Measurements from ENCODE around the gene GPR160. TPM values are rescaled to one million over a fixed set of nuclear protein-coding genes. Genes with fewer than 3 reads are reported as not detected.

The GPR160 gene
- total and polyA plus RNA-seq, 2 of the 13 experiments (the other 11 are each of a cell fraction or from before 2014, with no cell fraction given): 12.1 to 23.2 TPM

DNA sequence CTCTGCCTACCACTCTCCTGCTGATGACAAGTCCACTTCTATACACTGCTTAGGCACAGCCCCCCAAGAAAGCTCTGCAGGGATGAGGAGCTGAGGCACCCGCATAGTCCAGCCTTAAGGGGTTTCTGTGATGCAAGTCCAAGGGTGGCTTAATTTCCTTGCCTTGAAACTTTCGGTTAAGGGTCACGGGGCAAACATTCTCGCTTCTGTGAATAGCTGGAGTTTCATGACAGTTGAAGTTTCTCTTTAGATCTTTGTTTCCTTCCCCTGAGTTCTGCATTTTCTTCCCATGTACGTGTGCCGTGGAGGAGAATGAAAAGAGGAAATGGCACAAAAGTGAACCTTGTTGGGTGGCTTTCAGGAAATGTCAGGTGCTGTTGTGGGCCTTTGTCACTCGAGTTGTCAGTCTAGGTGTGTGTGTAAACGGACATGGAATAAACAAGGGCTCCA, 7.0 kb downstream of the GPR160 start:
- TF ChIP-seq AHR (CRISPR knock-in tag; IDR thresholded peaks at IDR 0.05) (no peak), SNRNP70 (IDR thresholded peaks at IDR 0.05; ENCODE audit: low read depth, low read length) (no peak), ZNF441 (CRISPR knock-in tag; IDR thresholded peaks at IDR 0.05; ENCODE audit: borderline replicate concordance) (no peak), REPIN1 (CRISPR knock-in tag; IDR thresholded peaks at IDR 0.05; ENCODE audit: borderline replicate concordance, low read depth) (no peak)
- ChIA-PET POLR2A (interaction anchor here (1.0 kb wide), 1 partner anchor 33 kb away, joined by 6 read pairs; no protein-coding TSS in a partner anchor), CTCF (ENCODE audit: low intra/inter-chr PET ratio, low total read pairs) (no interaction called here)
- intact Hi-C loops (cut with micrococcal nuclease; ENCODE audit: unreplicated experiment): no loop called here
- no peaks in the 10 kb centered on the region for H4K20me1 ChIP-seq (ENCODE audit: insufficient read depth, low read length)
- no peak overlapping the region for H3K9ac ChIP-seq (ENCODE audit: insufficient read depth, low read depth, low read length)
- no peaks in the 10 kb centered on the region for H3K9me3 ChIP-seq (ENCODE audit: low read length)
- BruUV-seq (replicated peaks): no TSS peak
- H3K79me2 ChIP-seq (ENCODE audit: insufficient read depth, low read length): peaks cover 3% of the 10 kb centered on the region
- H3K27me3 ChIP-seq (ENCODE audit: control insufficient read depth in 1 of 2, insufficient read depth in 2 of 2, low read length in 2 of 2): no peaks in the 10 kb centered on the region
- DNase-seq (ENCODE audit: low spot score) (no peak), ATAC-seq (no peak), FAIRE-seq (no peak)
- no peak overlapping the region for H3K4me3 ChIP-seq (replicated peaks in 1 of 3; ENCODE audit: insufficient read depth in 1 of 3, low read depth in 2 of 3, low read length in 3 of 3)
- H3K36me3 ChIP-seq (replicated peaks in 1 of 2; ENCODE audit: control insufficient read depth in 1 of 2, insufficient read depth in 2 of 2, low read length in 2 of 2): peaks cover 0 to 3% of the 10 kb centered on the region in 2 experiments; a peak in 1 of 5 replicates
- H3K27ac ChIP-seq (ENCODE audit: extremely low read length, insufficient read depth, low read length): no peak overlapping the region
- no peak overlapping the region for H3K4me2 ChIP-seq (ENCODE audit: low read depth, low read length)
- in situ Hi-C loops (cut with HindIII; ENCODE audit: extremely low pct_ligation_motif_present, low pct_unique_long_range_greater_than_20kb): no loop called here
- H3K4me1 ChIP-seq (ENCODE audit: insufficient read depth, low read length): peaks cover 19% of the 10 kb centered on the region
- H2AFZ ChIP-seq (ENCODE audit: low read length): no peak overlapping the region
- WGBS (ENCODE audit: low lambda C conversion rate): 95% methylated on average over 8 of the region's 8 CpGs

DNA sequence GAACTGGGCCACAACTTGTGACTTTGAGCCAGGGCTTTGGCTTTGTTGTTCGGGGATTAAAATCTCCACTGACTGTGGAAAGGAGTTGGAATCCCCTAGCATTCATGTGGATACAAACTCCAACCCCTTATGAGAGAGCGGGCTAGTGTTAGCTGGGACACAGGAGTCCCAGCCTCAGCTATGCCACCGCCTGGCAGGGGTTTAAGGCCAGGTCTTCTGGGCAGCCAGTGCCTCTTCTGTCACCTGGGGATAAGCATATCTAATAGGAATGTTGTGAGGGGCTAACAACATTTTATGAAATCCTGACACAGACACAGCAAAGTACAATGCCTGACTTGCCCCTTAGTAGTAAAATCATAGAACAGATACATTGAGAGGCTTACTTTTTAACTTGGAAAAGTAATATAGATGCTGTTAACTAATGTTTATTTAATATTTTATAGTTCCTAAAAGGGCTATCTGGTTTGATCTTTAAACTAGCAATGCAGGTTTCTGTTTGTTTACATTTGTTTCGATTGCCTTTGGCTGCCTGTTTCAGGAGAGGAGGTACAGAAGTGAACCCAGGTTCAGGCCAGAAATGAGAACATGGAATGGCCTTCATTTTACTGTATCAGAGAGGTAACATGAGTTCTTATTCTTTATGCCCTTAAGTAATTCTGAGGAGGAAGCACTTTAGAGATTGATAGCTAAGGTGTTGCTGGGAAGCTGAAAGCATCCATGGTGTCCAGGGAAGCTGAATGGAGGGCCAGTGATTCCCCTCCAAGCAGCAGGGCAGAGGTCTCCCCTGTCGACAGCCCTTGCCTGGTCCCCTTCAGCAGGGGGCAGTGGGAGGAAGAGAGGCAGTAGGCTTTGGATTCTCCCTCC, 8.7 kb downstream of the GPR160 start:
- TF ChIP-seq TBL1XR1 (IDR thresholded peaks at IDR 0.05; ENCODE audit: borderline replicate concordance, low read length, partially characterized antibody) (no peak), ZNF749 (CRISPR knock-in tag; IDR thresholded peaks at IDR 0.05; ENCODE audit: borderline replicate concordance) (no peak), MTF1 (CRISPR knock-in tag; IDR thresholded peaks at IDR 0.05) (no peak), PITX1 (CRISPR knock-in tag; IDR thresholded peaks at IDR 0.05) (peak; percentile 21; the same call in 1 of the 2 replicates), FOXA3 (CRISPR knock-in tag; IDR thresholded peaks at IDR 0.05) (peak; percentile 38; the same call in 1 of the 2 replicates), CC2D1A (CRISPR knock-in tag; IDR thresholded peaks at IDR 0.05) (no peak)
- TF ChIP-seq, protein P1, sequence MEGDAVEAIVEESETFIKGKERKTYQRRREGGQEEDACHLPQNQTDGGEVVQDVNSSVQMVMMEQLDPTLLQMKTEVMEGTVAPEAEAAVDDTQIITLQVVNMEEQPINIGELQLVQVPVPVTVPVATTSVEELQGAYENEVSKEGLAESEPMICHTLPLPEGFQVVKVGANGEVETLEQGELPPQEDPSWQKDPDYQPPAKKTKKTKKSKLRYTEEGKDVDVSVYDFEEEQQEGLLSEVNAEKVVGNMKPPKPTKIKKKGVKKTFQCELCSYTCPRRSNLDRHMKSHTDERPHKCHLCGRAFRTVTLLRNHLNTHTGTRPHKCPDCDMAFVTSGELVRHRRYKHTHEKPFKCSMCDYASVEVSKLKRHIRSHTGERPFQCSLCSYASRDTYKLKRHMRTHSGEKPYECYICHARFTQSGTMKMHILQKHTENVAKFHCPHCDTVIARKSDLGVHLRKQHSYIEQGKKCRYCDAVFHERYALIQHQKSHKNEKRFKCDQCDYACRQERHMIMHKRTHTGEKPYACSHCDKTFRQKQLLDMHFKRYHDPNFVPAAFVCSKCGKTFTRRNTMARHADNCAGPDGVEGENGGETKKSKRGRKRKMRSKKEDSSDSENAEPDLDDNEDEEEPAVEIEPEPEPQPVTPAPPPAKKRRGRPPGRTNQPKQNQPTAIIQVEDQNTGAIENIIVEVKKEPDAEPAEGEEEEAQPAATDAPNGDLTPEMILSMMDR (CRISPR knock-in tag; IDR thresholded peaks at IDR 0.05): 0 out of 2 replicates have a peak, but pooled peaks have one; percentile 17
- Histone ChIP-seq H3K79me2 (ENCODE audit: insufficient read depth, low read length) (peaks cover 3% of the 10 kb centered on the region), H3K27ac (ENCODE audit: extremely low read length, insufficient read depth, low read length) (peak overlapping the region; percentile 20), H3K9me3 (ENCODE audit: low read length) (no peaks in the 10 kb centered on the region), H3K27me3 (ENCODE audit: control insufficient read depth in 1 of 2, insufficient read depth in 2 of 2, low read length in 2 of 2) (no peaks in the 10 kb centered on the region), H3K9ac (ENCODE audit: insufficient read depth, low read depth, low read length) (no peak overlapping the region), H3K36me3 (replicated peaks in 1 of 2; ENCODE audit: control insufficient read depth in 1 of 2, insufficient read depth in 2 of 2, low read length in 2 of 2) (peaks cover 0 to 3% of the 10 kb centered on the region in 2 experiments; a peak in 1 of 5 replicates), H3K4me2 (ENCODE audit: low read depth, low read length) (peak overlapping the region; percentile 37; the same call in 1 of the 2 replicates), H3K4me3 (replicated peaks in 1 of 3; ENCODE audit: insufficient read depth in 1 of 3, low read depth in 2 of 3, low read length in 3 of 3) (no peak overlapping the region), H3K4me1 (ENCODE audit: insufficient read depth, low read length) (peaks cover 19% of the 10 kb centered on the region), H2AFZ (ENCODE audit: low read length) (no peak overlapping the region), H4K20me1 (ENCODE audit: insufficient read depth, low read length) (no peaks in the 10 kb centered on the region)
- ATAC-seq (peak; percentile 75), DNase-seq (ENCODE audit: low spot score) (no peak), FAIRE-seq (peak; percentile 4)
- WGBS (ENCODE audit: low lambda C conversion rate): 33% methylated on average over 3 of the region's 5 CpGs
- no TSS peak for BruUV-seq (replicated peaks)
- CTCF ChIA-PET (ENCODE audit: low intra/inter-chr PET ratio, low total read pairs): no interaction called here
- in situ Hi-C loops (cut with HindIII; ENCODE audit: extremely low pct_ligation_motif_present, low pct_unique_long_range_greater_than_20kb): no loop called here
- POLR2A ChIA-PET: interaction anchor here (0.9 to 1.0 kb wide), 2 partner anchors 12 to 32 kb away, joined by 3 read pairs; no protein-coding TSS in a partner anchor
- intact Hi-C loops (cut with micrococcal nuclease; ENCODE audit: unreplicated experiment): no loop called here
